DMS 273 (cell line): Measurements from ENCODE around the gene SLC38A4.
"Not testable (repeated sequence)": the region's sequence is repeated elsewhere in the genome, so short reads cannot be mapped to it uniquely, and the experiment has no call there.

Source experiments
- DNase-seq: peaks from one replicate; lab custom pipeline; 2025; ENCODE audit not compliant: unreplicated experiment; lab: John Stamatoyannopoulos, UW

The SLC38A4 gene

DNA sequence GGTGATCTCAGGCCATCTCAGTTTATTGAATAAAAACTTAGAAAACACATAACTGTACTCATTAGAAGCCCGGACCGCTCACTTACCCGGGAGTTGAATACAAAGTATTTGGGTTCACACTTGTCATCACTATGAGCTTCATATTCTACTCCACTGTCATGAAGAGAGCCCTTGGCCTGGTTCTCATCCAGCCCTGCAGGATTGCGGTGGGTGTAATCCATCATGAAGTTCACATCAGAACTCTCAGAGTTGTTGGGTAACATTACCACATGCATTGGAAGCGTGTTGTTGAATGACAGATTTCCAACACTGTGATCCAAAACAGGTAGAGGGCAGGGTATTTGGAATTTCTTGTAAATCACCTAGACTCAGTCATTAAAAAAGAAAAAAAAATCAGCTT is 47.4 kb downstream of the SLC38A4 start:
- DNase-seq: no peak

GRCh38 chr12:46777587-46777986 is 48.2 kb downstream of the SLC38A4 start:
- DNase-seq: no peak

GRCh38 chr12:46775796-46776195 is 50.0 kb downstream of the SLC38A4 start:
- no peak for DNase-seq

DNA sequence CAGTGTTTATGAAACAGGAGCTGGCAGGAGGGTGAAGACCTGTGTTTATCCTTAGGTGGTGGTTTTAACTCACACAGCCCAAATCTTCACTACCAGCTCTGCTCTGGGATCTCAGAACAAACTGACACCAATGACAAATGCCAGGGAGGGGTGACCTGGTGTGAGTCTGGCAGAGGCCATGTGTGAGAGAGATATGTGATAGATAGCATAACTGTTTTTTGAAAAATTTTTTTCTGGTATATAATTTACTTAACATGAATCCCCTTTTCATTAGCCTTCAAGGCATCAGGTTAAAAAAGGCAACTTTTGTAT is 51.5 kb downstream of the SLC38A4 start:
- no peak for DNase-seq

GRCh38 chr12:46773586-46774321 is 52.0 kb downstream of the SLC38A4 start:
- no peak for DNase-seq

DNA sequence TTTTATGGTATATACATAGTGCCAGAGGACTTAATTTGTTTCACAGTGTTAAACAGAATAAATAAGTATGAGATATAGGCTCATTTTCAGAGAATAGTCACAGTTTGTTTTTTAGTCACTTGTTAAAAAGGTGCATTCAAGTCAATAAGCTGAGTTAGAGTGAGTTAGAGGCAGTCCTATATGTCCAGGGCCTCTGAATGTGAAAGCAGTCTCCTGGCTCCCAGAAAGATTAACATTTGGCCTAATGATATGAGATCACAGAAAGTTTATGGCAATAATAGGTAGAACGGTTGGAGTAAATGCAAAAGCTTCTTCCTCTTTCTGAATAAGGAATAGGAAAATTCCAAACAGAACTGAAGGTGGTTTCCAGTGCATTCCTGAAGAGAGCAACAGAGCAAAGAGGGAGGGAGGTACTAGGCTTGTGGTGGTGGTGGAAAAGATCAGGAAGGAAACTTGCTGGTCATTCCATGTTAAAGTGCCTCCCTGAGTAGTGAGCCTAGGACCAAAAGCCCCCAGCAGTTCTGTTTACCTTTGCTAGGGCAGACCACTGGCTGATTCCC is 54.4 kb downstream of the SLC38A4 start:
- DNase-seq: no peak

DNA sequence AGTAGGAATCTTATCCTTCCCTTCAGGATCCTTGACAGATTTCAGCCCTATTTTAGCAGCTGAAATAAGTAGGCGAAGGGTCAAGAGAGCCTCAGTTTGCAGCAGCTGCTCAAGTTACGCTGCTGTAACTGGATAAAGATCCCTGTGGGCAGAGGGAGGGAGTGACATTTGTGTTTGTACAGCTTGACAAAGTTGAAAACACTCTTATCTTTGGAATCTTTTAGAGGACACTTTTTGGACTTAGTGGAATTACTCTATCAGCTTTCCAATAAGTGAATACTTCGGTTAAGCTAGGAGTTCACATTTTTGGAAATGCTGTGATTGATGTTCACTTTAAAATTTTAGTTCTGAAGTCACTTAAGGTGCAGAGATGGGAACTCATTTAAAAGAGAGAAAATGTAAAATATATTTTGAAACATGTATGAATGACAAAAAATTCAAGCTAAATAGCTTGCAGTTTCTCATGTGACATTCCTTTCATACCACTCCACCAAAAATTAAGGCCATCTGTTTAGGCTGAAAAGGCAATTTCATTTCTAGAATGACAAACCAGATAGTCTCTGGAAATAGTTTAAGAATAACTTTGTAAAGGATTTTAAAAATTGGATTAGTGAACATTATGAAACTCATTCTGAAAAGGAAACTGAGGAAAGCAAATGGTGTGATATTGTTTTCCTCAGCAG is 55.2 kb downstream of the SLC38A4 start:
- DNase-seq: peak; percentile 64

- no peak for DNase-seq
Observed at GRCh38 chr12:46764005-46764404, 61.8 kb downstream of the SLC38A4 start.

DNA sequence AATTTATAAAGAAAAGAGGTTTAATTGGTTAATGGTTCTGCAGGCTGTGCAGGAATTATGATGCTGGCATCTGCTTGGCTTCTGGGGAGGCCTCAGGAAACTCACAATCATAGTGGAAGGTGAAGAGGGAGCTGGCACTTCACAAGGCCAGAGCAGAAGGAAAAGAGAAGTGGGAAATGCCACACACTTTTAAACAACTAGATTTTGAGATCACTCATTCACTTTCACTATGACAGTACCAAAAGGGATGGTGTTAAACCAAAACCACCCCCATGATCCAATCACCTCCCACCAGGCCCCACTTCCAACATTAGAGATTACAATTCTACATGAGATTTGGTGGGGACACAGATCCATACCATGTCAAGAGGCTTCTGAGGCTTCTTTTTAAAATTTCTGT is 62.6 kb downstream of the SLC38A4 start:
- no peak for DNase-seq

- no peak for DNase-seq
Observed at GRCh38 chr12:46754550-46754949, 71.2 kb downstream of the SLC38A4 start.

DNA sequence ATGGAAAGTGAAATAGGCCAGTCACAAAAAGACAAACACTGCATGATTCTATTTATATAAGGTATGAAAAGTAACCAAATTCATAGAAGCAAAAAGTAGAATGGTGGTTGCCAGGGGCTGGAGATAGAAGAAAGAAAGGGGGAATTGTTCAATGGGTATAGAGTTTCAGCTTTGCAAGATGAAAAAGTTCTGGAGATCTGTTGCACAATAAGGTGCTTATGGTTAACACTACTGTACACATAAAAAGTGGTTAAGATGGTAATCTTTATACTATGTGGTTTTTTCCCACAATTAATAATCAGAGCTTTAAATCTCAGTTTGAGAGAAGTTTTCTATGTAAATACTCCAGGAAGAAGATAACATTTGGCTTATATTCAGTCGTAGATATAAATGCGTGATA is 73.4 kb downstream of the SLC38A4 start:
- no peak for DNase-seq

- DNase-seq: no peak
Observed at GRCh38 chr12:46751173-46751572, 74.6 kb downstream of the SLC38A4 start.

- DNase-seq: no peak
Observed at GRCh38 chr12:46749322-46749721, 76.5 kb downstream of the SLC38A4 start.

DNA sequence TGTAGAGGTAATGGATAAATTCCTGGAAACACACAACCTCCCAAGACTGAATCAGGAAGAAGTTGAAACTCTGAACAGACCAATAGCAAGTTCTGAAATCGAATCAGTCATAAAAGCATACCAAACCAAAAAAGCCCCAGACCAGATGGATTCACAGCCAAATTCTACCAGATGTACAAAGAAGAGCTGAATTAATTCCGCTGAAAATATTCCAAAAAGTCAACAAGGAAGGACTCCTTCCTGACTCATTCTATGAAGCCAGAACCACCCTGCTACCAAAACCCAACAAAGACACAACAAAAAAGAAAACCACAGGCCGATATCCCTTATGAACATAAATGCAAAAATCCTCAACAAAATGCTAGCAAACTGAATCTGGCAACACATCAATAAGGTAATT is 81.5 kb downstream of the SLC38A4 start:
- no peak for DNase-seq

DNA sequence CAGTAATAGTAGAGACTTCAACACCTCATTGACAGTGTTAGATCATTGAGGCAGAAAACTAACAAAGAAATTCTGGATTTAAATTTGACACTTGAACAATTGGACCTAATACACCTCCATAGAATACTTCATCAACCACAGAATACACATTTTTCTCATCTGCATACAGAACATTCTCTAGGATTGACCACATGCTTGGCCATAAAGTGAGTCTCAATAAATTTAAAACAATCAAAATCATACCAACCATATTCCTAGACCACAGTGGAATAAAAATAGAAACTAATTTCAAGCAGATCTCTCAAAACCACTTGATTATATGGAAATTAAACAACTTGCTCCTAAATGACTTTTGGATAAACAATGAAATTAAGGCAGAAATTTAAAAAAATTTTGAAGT is 82.3 kb downstream of the SLC38A4 start:
- DNase-seq: no peak

- DNase-seq: not testable (repeated sequence)
Observed at GRCh38 chr12:46742271-46742670, 83.5 kb downstream of the SLC38A4 start.

- DNase-seq: no peak
Observed at GRCh38 chr12:46725332-46725731, 100.5 kb downstream of the SLC38A4 start.

- DNase-seq: no peak
Observed at GRCh38 chr12:46723629-46724419, 102.0 kb downstream of the SLC38A4 start.

- DNase-seq: peak; percentile 69
Observed at GRCh38 chr12:46722394-46723185, 103.2 kb downstream of the SLC38A4 start.

- no peak for DNase-seq
Observed at GRCh38 chr12:46718495-46718894, 107.3 kb downstream of the SLC38A4 start.

- DNase-seq: no peak
Observed at GRCh38 chr12:46717868-46718267, 107.9 kb downstream of the SLC38A4 start.
